ENCODE measurements around the gene RTP5. TPM values are rescaled to one million over a fixed set of nuclear protein-coding genes. Genes with fewer than 3 reads are reported as not detected.

RTP5 gene
- total RNA-seq, 1 experiment from 2014 or later = not detected

- H3K4me2 ChIP-seq (ENCODE audit: insufficient read depth, insufficient read length, low read length) = no peak overlapping the region
- H3K9ac ChIP-seq (ENCODE audit: extremely low read depth, insufficient read length, low read length) = no peak overlapping the region
- no peak overlapping the region for H3K4ac ChIP-seq (ENCODE audit: low read depth, low read length)
- no peak overlapping the region for H3K18ac ChIP-seq (ENCODE audit: insufficient read length, low read depth, low read length)
- no peak overlapping the region for H2BK5ac ChIP-seq (ENCODE audit: insufficient read length, low read length)
- H3K27ac ChIP-seq (ENCODE audit: insufficient read length, low read depth, low read length) = no peak overlapping the region
- Mint-ChIP-seq H3K27me3 (ENCODE audit: low read depth) (peaks cover 12% of the 10 kb centered on the region), H3K36me3 (ENCODE audit: insufficient read depth in 1 of 3, low read depth in 3 of 3) (peaks cover 0 to 7% (median 4%) of the 10 kb centered on the region in 3 experiments; a peak in 4 of 7 replicates), H3K4me3 (no peak overlapping the region), H3K4me1 (peaks cover 0 to 8% of the 10 kb centered on the region in 2 experiments; a peak in 2 of 4 replicates), H3K27ac (0 out of 7 replicates have a peak overlapping the region, but pooled peaks of 1 of the 3 experiments have one; percentile 28), H3K9me3 (peaks cover 16 to 19% of the 10 kb centered on the region in 2 experiments)
- no peaks in the 10 kb centered on the region for H3K79me1 ChIP-seq (ENCODE audit: insufficient read depth, low read depth, low read length, poor library complexity, severe bottlenecking)
- peaks cover under 1% of the 10 kb centered on the region for H4K20me1 ChIP-seq (ENCODE audit: control insufficient read depth, insufficient read depth, insufficient read length)
- no peak overlapping the region for H3K56ac ChIP-seq (ENCODE audit: insufficient read length, low read depth, low read length)
- no peak for TF ChIP-seq CTCF (conservative IDR thresholded peaks at IDR 0.05)
- no peak for DNase-seq
- no peak overlapping the region for H4K8ac ChIP-seq (replicated peaks; ENCODE audit: insufficient read length, low read depth, low read length)
- no peaks in the 10 kb centered on the region for H3K79me2 ChIP-seq (ENCODE audit: insufficient read depth, low read length)
- H2BK120ac ChIP-seq (ENCODE audit: low read depth, low read length, poor library complexity, severe bottlenecking) = no peak overlapping the region
- H3K4me1 ChIP-seq (ENCODE audit: insufficient read depth, low read length) = no peaks in the 10 kb centered on the region
- H3K14ac ChIP-seq (ENCODE audit: insufficient read depth, low read length) = no peak overlapping the region
- no peak overlapping the region for H3K23ac ChIP-seq (ENCODE audit: insufficient read length, low read depth, low read length)
- no peak overlapping the region for H2AK5ac ChIP-seq (ENCODE audit: insufficient read length, low read length)
- no peak overlapping the region for H2BK12ac ChIP-seq (ENCODE audit: insufficient read length, low read depth, low read length)
- no peak overlapping the region for H2BK15ac ChIP-seq (ENCODE audit: low read depth, low read length)
- H3K23me2 ChIP-seq (ENCODE audit: insufficient read length, low read depth, low read length, poor library complexity, severe bottlenecking) = no peaks in the 10 kb centered on the region
- H4K91ac ChIP-seq (ENCODE audit: insufficient read length, low read depth, low read length) = no peak overlapping the region
- no CpG with 5 or more reads among the region's 28 CpGs for WGBS (ENCODE audit: extremely low coverage, insufficient read length, low lambda C conversion rate)
- no peaks in the 10 kb centered on the region for H3K27me3 ChIP-seq (ENCODE audit: insufficient read depth, low read length)
- no peak overlapping the region for H3T11ph ChIP-seq (ENCODE audit: low read length)
- H3K9me3 ChIP-seq (ENCODE audit: control insufficient read depth, low read depth, low read length) = no peaks in the 10 kb centered on the region
- H4K5ac ChIP-seq (ENCODE audit: insufficient read length, low read depth, low read length) = no peak overlapping the region
- no peak overlapping the region for H2BK20ac ChIP-seq (ENCODE audit: low read depth, low read length, poor library complexity, severe bottlenecking)
- no peak overlapping the region for H2AFZ ChIP-seq (ENCODE audit: low read length)
These were observed 1.3 kb downstream of the RTP5 start for GRCh38 chr2:241870611-241871537.

Data from H9 (cell line).